Middle frontal gyrus (tissue), 1 donor: Measurements from ENCODE around the gene GALNT1.

Experiments used
- DNase-seq: peaks from one replicate; pipeline ENCODE4 v3.0.0-alpha.2; 2015; ENCODE audit warnings: low spot score; ENCODE audit errors: extremely low spot score

The GALNT1 gene

GRCh38 chr18:35582899-35583558 is 1.5 kb downstream of the GALNT1 start:
- DNase-seq: no peak

- no peak for DNase-seq
These were observed 3.2 kb downstream of the GALNT1 start for GRCh38 chr18:35584735-35585134.

GRCh38 chr18:35585608-35586007 is 4.1 kb downstream of the GALNT1 start:
- DNase-seq: no peak

GRCh38 chr18:35588122-35588521 is 6.6 kb downstream of the GALNT1 start:
- DNase-seq: no peak

- DNase-seq: no peak
These were observed 7.5 kb downstream of the GALNT1 start for GRCh38 chr18:35588995-35589394.

GRCh38 chr18:35589546-35589945 is 8.0 kb downstream of the GALNT1 start:
- no peak for DNase-seq

- DNase-seq: no peak
These were observed 9.4 kb downstream of the GALNT1 start for GRCh38 chr18:35590935-35591334.

GRCh38 chr18:35592298-35592697 is 10.8 kb downstream of the GALNT1 start:
- DNase-seq: no peak

- no peak for DNase-seq
These were observed 12.3 kb downstream of the GALNT1 start for GRCh38 chr18:35593859-35594258.

GRCh38 chr18:35597758-35598157 is 16.2 kb downstream of the GALNT1 start:
- DNase-seq: no peak

GRCh38 chr18:35602193-35602820 is 20.8 kb downstream of the GALNT1 start:
- no peak for DNase-seq

GRCh38 chr18:35603008-35603407 is 21.5 kb downstream of the GALNT1 start:
- DNase-seq: no peak

- DNase-seq: no peak
These were observed 22.0 kb downstream of the GALNT1 start for GRCh38 chr18:35603528-35603927.

- DNase-seq: no peak
These were observed 22.8 kb downstream of the GALNT1 start for GRCh38 chr18:35604369-35604768.

GRCh38 chr18:35605686-35606417 is 24.3 kb downstream of the GALNT1 start:
- no peak for DNase-seq

GRCh38 chr18:35609236-35609635 is 27.7 kb downstream of the GALNT1 start:
- DNase-seq: no peak

GRCh38 chr18:35610089-35610488 is 28.5 kb downstream of the GALNT1 start:
- DNase-seq: no peak

- DNase-seq: no peak
These were observed 29.2 kb downstream of the GALNT1 start for GRCh38 chr18:35610724-35611123.

GRCh38 chr18:35611518-35611917 is 30.0 kb downstream of the GALNT1 start:
- DNase-seq: no peak

GRCh38 chr18:35616074-35616473 is 34.5 kb downstream of the GALNT1 start:
- DNase-seq: no peak

- peak; percentile 3 for DNase-seq
These were observed 35.3 kb downstream of the GALNT1 start for GRCh38 chr18:35616664-35617423.

GRCh38 chr18:35617865-35618264 is 36.3 kb downstream of the GALNT1 start:
- DNase-seq: no peak
